ENCODE results near the gene CEND1.

CEND1 gene

GRCh38 chr11:777288-778255, 12.3 kb downstream of the CEND1 start, which contains the start of gene GATD1:
TSS of gene GATD1 (minus strand) at chr11:777487. CDS start at chr11:777462, 25 bp downstream.
- peak; percentile 93 for DNase-seq

GRCh38 chr11:776561-777287, 13.2 kb downstream of the CEND1 start:
- DNase-seq: no peak

- no peak for DNase-seq
These were observed 13.7 kb downstream of the CEND1 start for GRCh38 chr11:776263-776560.

DNA sequence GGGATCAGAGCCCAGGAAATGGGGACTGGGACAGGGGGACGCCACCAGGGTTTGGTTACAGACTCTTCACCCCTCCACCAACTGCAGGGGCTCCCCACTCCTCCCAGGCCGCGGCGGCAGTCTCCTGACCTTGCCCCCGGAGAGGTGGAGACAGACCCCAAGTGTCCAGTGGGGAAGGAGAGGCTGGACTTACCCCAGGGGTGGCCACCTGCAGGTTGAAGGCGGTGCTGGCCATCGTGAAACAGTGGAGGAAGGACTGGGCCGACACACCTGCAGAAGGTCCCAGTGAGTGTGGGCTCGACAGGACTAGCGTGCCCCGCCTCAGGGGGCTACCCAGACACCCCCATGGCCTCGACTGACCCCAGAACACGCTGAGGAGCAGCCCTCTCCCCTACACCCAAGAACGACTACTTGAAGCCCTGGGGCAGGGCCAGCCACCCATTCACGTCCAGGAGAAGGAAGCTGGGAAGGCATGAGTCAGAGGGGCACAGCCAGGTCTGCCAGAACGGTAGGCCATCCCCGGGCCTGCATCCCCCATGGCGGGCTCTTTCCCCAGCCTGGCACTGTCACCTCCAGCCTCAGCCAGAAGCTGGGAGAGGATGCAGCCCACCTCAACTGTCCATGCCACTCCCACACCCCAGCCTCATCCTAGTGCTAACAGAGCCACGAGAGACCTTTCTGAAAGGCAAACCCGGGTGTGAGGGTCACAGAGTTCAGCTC, 14.9 kb downstream of the CEND1 start:
- DNase-seq: no peak

DNA sequence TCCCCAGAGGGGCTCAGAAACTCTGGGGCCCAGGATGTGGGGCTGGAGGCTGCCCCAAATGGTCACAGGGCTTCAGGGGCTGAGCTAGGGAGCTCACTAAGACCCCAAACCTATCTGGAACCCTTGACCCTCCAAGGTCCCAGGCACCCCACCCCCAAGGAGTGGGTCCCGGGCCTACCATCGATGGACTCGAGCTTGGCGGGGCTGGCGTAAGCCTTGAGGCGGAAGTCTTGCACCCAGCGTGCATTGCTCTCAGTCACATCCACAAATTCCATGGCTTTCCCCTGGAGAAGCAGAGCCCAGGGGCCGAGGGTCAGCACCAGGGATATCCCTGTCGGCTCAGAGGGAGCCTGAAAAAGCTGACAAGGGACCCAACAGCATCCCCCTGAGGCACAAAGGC, 16.1 kb downstream of the CEND1 start:
- no peak for DNase-seq

DNA sequence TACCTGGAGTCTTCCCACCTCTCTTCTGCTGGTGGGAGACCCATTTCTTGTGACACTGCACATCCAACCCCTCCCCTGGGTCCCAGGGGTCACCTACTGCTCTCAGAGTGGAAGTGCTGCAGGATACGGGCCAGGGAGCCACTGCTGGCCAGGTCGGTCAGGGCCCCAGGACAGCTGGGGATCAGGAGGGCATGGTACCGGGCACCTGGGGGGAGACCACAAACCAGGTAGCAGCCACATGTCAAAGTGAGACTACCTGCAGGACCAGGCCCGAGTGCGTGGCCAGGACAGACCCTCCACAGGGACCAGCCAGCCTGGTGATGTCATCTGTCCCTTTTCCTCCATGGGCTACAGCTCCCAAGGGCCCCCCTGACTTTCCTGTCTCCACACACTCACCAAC, 16.5 kb downstream of the CEND1 start:
- DNase-seq: no peak

DNA sequence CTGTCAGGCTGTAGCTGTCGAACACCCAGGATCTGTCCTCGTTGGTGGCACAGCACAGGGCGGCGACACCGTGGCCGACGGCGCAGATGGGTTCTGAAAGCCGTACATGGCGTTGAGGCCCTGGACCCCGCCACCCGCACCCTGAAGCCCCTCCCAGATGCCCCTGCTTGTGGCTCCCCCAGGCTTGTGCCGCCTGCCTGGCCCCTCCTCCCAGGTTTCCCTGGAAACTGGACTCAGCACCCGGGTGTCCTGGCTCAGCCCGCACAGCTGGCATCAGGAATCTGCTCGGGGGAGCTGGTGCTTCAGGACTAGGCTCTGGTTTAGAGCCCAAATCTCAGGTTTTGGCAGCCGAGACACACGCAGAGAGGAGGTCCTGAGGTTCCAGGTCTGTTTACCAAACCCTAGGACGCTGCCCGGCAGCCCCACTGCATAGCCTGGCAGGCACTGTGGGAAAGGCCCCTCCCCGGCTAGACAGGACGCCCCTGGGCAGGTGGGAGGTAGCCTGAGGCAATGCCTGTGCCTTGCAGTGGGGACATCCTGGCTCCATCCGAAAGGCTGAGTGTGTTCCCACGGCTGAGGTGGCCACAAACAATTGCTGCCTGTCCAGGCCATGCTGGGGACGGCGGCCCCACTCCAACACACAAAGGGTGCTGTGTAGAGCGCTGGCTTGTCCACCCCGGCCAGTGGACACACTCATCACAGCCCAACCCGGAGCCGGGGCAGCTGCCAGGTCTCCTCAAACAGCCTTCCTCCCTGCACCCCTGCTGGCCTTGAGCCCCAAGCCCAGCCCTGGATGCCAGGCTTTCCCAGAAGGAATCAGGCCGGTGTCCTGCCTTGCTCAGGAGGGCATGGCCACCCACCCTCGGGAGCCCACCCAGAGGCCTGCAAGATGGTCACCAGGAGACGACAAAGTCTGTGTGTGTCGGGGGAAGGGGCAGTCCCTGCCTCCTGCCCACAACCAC, 17.2 kb downstream of the CEND1 start:
- DNase-seq: no peak

- DNase-seq: no peak
These were observed 18.2 kb downstream of the CEND1 start for GRCh38 chr11:771617-772204.

GRCh38 chr11:770642-771616, 19.0 kb downstream of the CEND1 start:
- no peak for DNase-seq

- no peak for DNase-seq
These were observed 19.8 kb downstream of the CEND1 start for GRCh38 chr11:769887-770641.

DNA sequence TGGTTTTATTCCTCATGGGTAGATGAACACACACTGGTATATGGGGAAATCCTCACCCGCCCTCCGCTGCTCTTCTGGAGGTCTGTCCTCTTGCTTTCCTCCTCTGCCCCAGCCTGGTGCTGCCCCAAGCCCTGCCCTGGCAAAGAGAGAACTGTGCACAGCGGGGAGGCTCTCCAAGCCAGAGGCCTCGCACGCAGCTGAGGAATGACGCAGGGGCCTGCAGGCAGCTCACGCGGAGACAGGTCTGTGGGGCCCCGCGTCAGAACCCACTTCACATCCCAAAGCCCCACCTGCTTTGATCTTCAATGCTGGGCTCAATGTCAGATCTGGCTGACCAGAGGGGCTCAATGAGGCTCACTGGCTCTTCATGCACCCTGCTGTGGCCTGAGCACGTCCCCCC, 22.7 kb downstream of the CEND1 start:
- DNase-seq: no peak

DNA sequence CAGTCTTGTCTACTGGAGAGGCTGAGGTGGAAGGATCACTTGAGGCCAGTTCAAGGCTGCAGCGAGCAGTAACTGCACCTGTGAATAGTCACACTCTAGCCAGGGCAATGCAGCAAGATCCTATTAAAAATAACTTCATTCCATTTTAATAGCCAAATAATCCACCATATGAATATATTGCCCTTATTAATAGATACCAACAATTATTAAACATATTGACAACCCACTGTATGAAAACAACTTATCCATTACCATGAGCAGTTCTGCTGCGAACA, 23.0 kb downstream of the CEND1 start:
- DNase-seq: no peak

GRCh38 chr11:766106-766935, 23.6 kb downstream of the CEND1 start:
- no peak for DNase-seq

DNA sequence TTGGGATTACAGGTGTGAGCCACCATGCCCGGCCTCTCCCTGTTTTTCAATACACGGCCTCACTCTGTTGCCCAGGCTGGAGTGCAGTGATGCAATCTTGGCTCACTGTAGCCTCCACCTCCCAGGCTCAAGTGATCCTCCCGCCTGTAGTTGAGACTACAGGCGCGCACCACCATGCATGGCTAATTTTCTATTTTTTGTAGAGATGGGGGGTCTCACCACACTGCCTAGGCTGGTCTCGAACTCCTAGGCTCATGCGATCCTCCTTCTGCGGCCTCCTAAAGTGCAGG, 24.1 kb downstream of the CEND1 start:
- DNase-seq: no peak

DNA sequence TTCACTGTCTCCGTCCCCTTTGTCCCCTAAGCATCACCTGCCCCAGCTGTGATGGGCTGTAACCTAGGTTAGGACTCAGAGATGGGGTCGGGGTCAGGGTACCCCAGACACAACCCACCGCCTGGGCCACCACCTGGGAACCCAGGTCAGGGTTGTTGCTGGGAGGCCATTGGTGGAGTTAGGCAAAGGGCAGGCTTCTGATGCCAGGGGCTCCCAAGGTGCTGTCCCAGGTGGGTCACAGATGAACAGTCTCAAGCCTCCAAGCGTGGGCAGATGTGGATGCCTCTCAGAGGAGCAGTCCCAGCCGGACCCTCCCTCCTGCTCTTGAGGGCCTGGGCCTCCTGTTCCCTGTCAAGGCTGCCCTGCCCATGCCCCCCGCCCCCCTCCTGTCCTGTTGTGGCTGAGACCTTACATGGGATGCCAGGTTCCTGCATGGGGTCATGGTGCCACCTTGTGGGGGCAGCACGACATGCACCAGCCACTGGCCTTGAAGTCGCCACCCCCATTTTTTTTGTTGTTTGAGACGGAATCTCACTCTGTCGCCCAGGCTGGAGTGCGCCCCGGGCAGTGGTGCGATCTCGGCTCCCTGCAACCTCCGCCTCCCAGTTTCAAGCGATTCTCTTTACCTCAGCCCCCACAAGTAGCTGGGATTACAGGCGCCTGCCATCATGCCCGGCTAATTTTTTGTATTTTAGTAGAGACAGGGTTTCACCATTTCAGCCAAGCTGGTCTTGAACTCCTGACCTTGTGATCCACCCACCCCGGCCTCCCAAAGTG, 24.7 kb downstream of the CEND1 start:
- DNase-seq: no peak

DNA sequence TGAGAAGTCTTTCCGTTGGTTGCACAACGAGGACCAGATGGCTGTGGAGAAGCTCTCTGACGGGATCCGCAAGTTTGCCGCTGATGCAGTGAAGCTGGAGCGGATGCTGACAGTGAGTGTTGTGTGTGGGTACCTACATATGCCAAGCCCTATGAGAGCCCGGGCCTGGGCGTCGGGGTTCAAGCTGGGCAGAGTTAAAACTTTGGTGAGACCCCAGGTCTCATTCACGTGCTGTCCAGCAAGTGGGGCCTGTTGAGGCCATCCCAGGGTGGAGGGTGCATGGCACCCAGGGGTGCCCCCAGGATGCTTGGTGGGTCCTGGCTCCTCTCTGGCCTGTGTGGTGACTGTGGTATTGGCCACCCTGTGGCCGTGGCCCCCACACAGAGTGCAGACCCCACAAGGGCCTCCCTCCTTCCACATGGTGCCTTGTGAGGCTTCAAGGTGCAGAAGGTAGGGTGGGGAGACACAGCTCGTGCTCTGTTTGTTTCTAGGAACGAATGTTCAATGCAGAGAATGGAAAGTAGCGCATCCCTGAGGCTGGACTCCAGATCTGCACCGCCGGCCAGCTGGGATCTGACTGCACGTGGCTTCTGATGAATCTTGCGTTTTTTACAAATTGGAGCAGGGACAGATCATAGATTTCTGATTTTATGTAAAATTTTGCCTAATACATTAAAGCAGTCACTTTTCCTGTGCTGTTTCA, 25.4 kb downstream of the CEND1 start:
- DNase-seq: no peak

DNA sequence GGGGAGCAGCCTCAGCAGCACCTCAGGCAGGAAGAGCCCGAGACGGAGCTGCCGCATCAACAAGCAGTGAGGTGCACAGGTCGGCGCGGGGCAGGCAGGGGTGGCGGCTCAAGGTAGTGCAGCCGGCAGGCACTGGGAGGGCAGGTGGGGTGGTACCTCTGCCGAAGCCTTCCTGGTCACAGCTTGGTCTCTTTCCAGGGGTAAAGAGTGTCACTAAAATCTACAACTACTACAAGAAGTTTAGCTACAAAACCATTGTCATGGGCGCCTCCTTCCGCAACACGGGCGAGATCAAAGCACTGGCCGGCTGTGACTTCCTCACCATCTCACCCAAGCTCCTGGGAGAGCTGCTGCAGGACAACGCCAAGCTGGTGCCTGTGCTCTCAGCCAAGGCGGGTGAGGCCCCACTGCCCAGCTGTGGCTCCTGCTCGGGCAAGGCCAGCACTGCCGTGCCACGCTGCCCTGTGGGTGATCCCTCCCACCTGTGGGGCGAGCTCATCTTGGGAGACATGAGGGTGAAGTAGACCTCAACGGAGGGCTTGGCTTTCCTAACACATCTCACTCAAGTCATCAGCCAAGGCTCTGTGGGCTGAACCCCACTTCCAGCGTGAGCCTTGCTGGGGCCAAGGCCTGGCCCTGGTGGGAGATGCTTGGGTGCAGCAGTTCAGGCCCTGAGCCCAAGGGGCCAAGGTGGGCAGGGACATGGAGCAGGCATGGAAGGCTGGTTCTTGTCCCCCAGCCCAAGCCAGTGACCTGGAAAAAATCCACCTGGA, 26.2 kb downstream of the CEND1 start:
- no peak for DNase-seq

Measured in activated gamma-delta T cell (primary cell).